Left renal pelvis (tissue), 4 donors: ENCODE data around the gene SNTB2. TPM values are rescaled to one million over a fixed set of nuclear protein-coding genes. Genes with fewer than 3 reads are reported as not detected.
"Not testable (repeated sequence)": the region's sequence is repeated elsewhere in the genome, so short reads cannot be mapped to it uniquely, and the experiment has no call there.

ENCODE experiments used
- DNase-seq, 4 donors: peaks; one replicate each; pipeline ENCODE4 v3.0.0-alpha.2; 2013; ENCODE audit warnings: low read depth in 4 of 4, low spot score in 3 of 4
- polyA plus RNA-seq, 4 donors: library from polyadenylated mRNA; unstranded; fragments of 120-200 nt; gene quantifications; one replicate each; pipeline ENCODE4 v1.2.1, GENCODE V29; 2013; ENCODE audit not compliant: insufficient read length in 4 of 4

The SNTB2 gene
- polyA plus RNA-seq, 4 donors, result 12.6 to 23.8 (median 13.2) TPM

DNA sequence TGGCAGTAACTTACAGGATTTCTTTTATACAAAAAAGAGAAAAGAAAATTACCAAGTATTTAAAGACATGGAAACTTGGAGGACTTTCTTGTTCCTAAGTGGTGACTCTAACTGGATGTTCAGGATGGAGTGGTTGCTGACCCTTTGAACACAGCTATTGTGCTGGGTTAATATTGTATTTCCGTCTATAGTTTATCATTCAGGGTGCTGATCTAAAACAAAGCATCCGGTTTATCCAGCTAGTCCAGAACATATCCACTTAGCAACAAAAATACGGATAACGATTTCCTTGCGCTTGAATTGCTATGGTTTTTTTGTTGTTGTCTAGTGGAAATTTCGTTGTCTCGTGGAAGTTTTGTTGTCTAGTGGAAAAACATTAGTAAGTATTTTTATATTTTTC lies 38.2 kb downstream of the SNTB2 start:
- DNase-seq, result peak in 1 of 4 donors; percentile 8

DNA sequence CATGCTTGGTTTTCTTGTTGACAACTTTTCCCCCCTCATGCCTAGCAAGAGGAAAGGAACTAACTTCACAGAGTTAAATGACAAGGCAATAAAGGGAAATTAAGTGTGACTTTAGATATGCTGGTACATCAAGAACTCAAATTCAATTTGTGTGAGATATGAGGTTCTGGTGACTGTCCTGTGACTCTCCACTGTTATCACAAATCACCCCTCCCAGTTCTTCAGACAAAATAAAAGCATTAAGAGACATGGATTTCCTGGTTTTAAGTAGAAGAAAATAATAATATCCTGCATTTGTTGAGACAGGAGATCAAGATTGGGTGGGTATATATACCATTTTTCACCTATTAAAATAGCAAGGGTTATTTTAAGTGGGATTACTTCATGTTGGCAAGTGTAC lies 46.2 kb downstream of the SNTB2 start:
- DNase-seq, result no peak

DNA sequence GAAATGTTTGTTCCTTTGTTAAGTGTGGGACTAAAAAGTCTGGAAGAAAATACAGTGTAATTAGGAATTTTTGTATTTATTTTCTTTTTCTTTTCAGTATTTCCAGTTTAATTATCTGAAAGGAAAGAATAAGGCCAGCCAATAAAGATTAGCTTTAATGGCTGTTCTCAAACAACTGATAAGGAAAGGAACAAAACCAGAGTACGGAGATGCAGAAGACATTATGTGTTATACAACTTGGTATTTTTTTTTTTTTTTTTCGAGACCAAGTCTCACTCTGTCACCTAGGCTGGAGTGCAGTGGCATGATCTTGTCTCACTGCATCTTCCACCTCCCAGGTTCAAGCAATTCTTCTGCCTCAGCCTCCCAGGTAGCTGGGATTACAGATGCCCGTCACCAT lies 47.5 kb downstream of the SNTB2 start:
- DNase-seq, result no peak

DNA sequence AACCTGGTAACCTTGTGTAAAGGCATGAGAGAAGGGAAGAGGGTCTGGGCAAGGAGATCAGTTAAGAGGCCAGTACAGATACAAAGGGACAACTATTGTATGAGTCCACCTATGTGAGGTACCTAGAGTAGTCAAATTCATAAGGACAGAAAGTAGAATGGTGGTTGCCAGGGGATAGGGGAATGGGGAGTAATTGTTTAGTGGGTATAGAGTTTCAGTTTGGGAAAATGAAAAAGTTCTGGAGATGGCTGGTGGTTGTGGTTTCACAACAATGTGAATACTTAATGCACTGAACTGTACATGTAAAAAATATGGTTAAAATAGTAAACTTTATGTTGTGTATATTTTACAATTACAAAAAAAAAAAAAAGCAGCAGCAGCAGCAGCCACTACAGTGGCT lies 49.4 kb downstream of the SNTB2 start:
- DNase-seq, result no peak

DNA sequence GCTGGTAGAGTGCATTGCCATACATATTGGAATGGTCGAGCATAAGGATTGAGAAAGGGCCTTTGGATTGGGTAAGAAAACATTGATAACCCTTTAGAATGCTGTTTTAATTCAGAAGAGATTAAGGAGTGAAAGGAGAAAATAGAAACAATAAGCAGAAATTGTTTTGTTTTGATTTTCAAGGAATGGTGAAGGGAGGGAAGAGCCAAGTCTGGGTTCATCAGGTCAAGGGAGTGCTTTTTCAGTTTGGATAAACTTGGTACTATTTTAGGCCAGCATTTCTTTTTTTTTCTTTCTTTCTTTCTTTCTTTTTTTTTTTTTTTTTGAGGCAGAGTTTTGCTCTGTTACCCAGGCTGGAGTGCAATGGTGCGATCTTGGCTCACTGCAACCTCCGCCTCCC lies 50.3 kb downstream of the SNTB2 start:
- DNase-seq, result no peak

DNA sequence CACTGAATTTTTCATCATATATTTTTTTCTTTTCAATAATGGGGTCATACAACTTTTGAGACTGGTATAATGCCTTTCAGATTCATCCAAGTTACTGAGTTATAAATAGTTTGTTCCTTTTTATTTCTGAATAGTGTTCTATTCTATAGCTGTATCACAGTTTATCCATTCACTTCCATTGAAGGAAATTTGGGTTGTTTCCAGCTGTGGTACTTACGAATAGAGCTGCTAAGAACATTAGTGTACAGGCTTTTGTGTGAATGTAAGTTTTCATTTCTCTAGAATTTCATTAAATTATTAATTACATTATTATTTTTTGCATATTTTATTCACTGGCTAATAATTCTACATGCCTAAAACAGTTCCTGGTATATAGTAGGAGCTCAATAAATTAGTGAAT lies 52.9 kb downstream of the SNTB2 start:
- no peak for DNase-seq

DNA sequence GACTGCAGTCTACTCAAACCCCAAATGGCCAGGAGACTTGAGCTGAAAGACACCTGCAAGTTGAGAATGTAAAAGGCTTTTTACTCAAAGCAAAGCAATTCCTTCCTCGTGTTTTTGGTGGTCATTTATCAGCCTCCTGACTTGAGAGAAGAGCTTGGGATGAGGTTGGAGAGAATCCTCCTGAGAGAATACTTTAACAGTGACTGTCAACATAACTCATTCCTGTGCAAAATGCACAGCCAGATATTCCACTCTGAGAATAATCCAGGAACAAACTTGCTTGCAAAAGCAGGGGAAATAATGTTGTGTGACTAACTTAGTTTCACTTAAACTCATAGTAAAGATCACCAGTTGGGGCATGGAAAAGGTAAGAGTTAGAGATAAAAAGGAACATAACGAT lies 53.4 kb downstream of the SNTB2 start:
- DNase-seq, result no peak

DNA sequence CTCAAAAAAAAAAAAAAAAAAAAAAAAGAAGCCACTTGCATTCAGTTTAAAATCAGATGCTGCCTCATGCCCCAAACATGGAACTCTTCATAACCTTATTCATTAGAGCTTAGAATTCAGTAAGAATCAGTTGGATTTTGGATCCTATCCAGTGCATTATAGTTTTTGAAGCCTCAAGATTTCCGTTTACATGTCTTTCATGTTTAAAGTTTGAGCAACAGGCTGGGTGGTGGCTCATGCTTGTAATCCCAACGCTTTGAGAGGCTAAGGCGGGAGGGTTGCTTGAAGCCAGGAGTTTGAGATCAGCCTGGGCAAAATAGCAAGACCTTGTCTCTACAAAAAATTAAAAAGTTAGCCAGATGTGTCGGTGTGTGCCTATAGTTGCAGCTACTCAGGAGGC lies 55.0 kb downstream of the SNTB2 start:
- no peak for DNase-seq

DNA sequence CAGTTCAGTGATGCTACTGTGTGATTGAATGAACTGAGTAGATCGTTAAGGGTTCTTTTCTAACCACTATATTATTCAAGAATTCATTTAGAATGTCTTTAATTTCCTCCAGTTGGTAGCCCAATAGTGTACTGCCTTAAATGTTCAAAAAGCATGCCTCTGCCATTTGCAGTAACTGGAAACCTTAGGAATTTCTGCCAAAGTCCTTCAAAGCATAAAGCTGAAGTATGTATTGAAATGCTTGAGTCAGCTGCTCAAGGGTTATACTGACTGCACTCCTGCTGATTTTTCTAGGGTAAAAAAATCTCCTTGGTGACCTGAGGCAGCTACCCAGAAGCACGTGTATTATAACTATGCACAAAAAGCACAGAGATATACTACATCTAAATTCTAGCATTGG lies 56.5 kb downstream of the SNTB2 start:
- no peak for DNase-seq

DNA sequence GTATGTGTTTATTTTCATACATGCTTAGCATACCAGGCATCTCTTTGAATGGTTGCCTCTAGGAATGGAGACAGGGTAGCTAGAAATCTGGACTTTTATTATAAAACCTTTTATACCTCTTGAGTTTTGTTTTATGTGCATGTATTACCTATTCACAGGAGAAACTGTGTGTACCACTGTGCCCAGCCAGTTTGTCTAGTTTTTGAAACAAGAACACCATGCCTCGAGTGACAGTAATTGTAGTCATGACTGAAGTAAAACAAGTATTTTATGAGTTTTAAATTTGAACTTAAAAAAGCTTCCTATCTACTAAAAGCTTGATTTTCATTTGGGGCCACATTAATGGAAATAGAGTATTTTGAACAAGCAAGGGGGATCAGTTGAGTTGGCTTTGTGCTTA lies 57.4 kb downstream of the SNTB2 start:
- DNase-seq, result no peak

DNA sequence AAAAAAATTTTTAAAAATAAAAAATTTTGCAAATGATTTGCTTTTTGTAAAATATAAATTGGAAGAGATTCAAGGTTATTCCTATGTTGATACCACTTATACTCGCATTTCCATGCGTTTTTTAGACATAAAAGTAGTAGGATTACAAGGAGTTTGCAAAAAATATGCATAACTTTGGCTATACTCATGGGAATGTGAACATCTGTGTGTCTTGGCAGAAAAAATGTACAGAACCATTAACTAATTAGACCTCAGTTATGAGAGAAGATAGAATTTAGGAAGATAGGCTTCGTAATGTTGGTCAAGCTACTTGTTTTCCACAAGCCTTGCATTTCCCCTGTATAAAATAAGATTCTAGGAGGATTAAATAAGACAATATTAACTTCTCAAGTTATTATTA lies 63.1 kb downstream of the SNTB2 start:
- no peak for DNase-seq

DNA sequence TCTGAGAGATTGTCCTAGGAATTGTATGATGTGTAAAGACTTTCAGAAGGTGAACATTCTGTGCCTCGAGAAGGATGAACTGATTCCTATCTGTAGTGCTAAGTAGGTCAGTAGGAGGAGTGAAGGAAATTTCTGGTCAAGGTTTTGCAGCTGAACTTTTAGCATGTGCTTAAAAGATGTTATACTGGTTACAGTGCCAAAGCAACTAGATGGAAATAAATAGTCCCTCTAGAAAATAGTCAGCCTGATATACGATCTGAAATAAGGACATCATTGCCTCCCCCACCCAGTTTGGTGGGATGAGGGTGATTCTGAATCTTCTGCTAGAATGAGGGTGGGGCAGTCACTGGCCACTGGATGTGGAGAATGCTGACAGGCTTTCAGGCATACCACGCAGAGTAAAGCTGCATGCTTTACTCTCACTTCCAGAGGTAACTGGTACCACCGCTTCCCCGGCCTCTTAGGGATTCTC lies 66.9 kb downstream of the SNTB2 start:
- no peak for DNase-seq

DNA sequence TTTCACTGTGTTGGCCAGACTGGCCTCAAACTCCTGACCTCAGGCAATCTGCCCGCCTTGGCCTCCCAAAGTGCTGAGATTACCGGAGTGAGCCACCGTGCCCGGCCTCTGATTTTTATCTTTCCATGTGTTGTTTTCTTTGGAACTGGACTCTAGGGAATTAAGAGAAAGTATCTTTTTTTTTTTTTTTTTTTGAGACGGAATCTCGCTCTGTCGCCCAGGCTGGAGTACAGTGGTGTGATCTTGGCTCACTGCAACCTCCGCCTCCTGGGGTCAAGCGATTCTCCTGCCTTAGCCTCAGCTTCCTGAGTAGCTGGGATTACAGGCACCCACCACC lies 72.4 kb downstream of the SNTB2 start:
- not testable (repeated sequence) for DNase-seq

DNA sequence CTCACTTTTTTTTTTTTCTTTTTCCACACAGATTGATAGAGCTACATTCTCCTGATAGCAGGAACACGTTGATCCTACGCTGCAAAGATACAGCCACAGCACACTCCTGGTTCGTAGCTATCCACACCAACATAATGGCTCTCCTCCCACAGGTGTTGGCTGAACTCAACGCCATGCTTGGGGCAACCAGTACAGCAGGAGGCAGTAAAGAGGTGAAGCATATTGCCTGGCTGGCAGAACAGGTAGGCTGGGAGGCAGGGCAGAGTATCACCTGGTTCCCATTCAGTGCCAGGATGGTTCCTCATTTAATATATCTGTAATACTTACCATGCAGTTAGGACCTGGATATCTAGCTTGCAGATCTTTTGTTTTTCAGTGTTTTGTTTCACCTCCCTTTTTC lies 73.1 kb downstream of the SNTB2 start:
- no peak for DNase-seq

DNA sequence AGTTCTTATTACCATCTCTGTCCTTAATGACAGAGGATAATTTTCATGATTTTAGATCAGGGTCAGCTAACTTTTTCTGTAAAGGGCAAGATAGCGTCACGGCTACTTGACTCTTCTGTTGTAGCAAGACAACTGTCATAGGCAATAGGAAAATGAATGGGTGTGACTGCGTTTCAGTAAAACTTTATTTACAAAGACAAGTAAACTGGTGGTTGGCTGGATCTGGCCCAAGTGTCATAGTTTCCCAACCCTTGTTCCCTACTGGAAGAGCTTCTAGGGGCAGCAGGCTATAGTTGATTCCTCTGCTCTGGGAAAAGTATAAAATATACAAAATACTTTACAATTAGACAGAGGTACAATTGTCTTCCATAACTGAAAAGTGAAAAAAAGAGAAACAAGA lies 73.5 kb downstream of the SNTB2 start:
- DNase-seq, result no peak

DNA sequence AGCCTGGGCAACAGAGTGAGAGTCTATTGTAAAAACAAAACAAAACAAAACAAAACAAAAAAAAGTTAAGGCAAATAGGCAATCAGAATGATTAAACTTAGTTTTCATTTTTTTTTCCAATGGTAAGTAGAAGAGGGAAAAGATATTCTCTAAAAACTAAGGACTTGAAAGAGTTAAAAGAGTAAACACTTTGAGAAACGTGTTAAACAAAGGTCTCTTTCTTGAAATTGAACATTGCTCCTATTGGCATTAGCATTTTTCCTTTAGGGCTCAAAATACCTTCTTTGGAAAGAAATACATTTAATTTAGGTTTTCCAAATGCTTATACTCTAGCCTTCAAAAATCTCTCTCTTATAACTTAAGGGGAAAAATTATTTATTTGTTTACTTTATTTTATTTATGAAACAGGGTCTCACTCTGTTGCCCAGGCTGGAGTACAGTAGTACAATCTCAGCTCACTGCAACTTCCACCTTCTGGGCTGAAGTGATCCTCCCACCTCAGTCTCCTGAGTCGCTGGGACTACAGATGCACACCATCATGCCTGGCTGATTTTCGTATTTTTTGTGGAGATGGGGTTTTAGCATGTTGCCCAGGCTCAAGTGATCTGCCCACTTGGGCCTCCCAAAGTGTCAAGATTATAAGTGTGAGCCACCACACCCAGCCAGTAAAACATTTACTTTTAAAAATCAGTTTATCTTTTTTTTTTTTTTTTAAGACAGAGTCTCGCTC lies 79.5 kb downstream of the SNTB2 start:
- DNase-seq, result no peak

DNA sequence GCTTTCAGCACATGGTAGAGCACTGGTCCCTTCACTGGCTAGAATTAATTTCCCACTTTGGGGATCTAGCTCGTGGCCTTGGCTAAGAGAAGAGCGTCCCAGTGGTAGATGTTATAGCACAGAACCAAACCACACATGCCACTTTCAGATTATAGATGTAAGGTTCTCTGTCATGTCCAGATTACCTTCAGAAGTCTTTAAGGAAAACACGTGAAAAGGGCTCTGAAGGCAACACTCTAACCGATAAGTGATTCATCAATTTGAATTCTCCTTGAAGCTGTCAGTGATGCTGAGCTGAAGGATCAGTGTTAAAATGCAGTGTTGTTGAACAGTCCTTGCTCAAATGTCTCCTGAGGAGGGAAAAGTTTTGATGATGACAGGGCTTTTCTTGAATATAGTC lies 80.7 kb downstream of the SNTB2 start:
- DNase-seq, result no peak

DNA sequence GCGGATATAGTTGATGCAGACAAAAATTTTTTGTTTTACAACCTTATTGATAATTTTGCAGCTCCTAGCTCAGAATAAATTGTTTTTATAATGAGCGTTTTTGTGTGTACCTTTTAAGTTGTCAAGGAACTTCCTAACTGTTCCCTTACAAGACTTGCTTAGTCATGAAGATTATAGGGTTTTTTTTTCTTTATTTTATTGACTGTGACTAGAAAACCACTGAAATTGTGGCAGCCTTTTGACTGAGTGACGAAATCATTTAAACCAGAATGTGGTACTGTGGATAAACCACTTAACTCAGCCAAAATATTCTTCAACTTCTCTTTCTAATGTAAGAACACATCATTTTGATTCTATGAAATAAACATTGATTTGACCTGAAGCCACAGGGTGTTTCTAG lies 83.4 kb downstream of the SNTB2 start:
- DNase-seq, result no peak

DNA sequence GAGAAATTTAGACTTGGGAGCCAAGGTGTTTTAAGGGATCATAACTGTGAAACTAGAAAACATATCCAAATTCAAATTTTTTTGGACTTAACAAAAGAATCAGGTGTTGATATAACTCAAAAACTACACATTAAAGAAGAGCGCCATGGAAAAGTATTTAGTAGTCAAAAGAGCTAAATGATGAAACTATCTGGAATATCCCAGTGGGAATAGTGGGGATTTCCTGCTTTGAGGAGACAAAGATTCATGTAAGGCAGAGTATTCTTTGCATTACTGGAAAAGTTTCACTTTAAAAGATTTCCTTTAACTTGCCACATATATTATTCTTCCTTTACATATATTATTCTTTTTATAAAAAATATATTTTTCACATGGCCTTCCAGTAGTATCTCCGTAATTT lies 83.9 kb downstream of the SNTB2 start:
- no peak for DNase-seq

DNA sequence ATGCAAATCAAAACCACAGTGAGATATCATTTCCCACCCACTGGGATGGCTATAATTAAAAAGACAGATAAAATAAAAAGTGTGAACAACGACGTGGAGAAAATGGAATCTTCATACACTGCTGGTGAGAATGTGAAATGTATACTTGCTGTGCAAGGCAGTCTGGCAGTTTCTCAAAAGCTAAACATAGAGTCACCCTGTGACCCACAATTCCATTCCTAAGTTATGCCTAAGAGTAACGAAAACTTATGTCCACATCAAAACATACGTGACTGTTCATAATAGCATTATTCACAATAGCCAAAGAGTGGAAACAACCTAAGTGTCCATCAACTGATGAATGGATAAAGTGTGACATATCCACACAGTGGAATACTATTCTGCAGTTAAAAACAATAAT lies 86.0 kb downstream of the SNTB2 start:
- no peak for DNase-seq

DNA sequence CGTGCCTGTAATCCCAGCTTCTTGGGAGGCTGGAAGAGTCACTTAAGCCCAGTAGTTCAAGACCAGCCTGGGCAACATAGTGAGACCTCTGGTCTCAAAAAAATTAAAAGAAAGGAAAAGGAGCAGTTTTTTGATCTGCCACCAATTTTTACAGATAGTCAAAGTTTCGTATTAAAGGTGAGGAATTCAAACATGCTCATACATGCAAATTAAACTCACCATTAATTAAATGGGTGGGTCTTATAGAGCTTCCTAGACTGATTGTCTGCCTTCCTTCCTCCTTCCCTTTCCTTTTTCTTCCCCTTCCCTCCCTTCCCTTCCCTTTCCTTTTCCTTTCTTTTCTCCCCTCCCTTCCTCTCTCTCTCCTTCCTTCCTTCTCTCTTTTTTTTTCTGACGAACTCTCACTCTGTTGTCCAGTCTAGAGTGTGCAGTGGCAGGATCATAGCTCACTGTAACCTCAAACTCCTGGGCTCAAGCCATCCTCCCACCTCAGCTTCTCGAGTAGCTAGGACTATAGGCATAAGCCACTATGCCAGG lies 87.8 kb downstream of the SNTB2 start:
- DNase-seq, result no peak

DNA sequence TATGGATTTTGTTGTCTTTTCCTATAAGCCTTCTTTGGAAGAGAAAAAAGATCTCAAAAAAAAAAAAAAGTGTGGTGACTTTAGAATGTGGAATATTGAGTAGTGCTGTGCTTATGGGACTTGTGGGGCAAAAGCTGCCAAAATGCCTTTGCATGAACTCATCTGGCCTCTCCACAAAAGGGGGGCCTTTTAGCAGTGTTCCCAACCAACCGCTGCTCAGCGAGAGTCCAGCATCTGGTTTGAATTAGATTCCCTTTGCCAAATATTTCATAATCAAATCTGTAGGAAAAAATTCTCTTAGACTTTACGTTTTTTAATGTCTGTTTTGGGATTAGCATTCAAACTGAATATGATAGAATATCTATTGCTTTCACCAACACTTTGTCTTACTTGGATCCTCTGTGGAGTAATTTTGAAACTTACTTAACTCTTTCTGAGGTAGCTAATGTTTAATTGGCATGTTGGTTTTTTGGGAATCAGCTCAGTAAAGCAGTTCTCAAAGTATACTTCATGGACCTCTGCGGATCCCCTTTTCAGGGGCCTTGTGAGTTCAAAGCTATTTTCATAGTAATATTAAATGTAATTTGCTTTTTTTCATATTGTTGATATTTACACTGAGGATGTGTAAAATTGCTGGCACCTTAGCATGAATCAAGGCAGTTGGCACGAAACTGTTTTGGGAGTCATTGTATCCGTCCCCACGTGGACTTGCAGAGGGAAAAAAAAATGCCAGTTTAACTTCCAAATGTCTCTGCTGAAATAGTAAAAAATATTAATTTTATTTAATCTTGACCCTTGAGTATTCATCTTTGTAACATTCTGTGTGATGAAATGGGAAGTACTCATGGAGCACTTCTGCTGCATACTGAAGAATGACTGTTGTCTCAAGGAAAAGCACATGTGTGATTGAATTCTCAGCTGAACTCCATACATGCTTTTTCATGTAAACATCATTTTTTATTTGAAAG lies 89.5 kb downstream of the SNTB2 start:
- no peak for DNase-seq
